GM18517 (cell line): Measurements from ENCODE around the gene C4A.
"Not testable (repeated sequence)": the region's sequence is repeated elsewhere in the genome, so short reads cannot be mapped to it uniquely, and the experiment has no call there.

ENCODE experiments used
- ATAC-seq: cut with Tn5 transposase; IDR thresholded peaks from one replicate; pipeline ENCODE4 v1.9.1; 2021; ENCODE audit warnings: mild to moderate bottlenecking, moderate library complexity; ENCODE audit not compliant: unreplicated experiment

Gene C4A

GRCh38 chr6:31978831-31979230 is 3.0 kb upstream of the C4A start:
- ATAC-seq = no peak

GRCh38 chr6:31979238-31979898 is 2.5 kb upstream of the C4A start:
- no peak for ATAC-seq

- not testable (repeated sequence) for ATAC-seq
Observed at GRCh38 chr6:31980195-31980876, 1.5 kb upstream of the C4A start.

GRCh38 chr6:31980998-31981397 is 859 bp upstream of the C4A start:
- ATAC-seq = not testable (repeated sequence)

- not testable (repeated sequence) for ATAC-seq
Observed at GRCh38 chr6:31989363-31989762, 7.5 kb downstream of the C4A start.

- ATAC-seq = not testable (repeated sequence)
Observed at GRCh38 chr6:31994421-31994820, 12.6 kb downstream of the C4A start.

GRCh38 chr6:31996385-31996784 is 14.5 kb downstream of the C4A start:
- ATAC-seq = not testable (repeated sequence)

- not testable (repeated sequence) for ATAC-seq
Observed at GRCh38 chr6:32002546-32003268, 20.9 kb downstream of the C4A start.

- ATAC-seq = not testable (repeated sequence)
Observed at GRCh38 chr6:32003301-32003700, 21.4 kb downstream of the C4A start.

GRCh38 chr6:32004393-32004792 is 22.5 kb downstream of the C4A start:
- ATAC-seq = not testable (repeated sequence)

- ATAC-seq = not testable (repeated sequence)
Observed at GRCh38 chr6:32004864-32005537, 23.1 kb downstream of the C4A start.

- ATAC-seq = not testable (repeated sequence)
Observed at GRCh38 chr6:32005538-32005880, 23.7 kb downstream of the C4A start.

GRCh38 chr6:32005991-32006529 is 24.2 kb downstream of the C4A start:
- not testable (repeated sequence) for ATAC-seq

GRCh38 chr6:32007086-32007485 is 25.2 kb downstream of the C4A start:
- not testable (repeated sequence) for ATAC-seq

GRCh38 chr6:32008037-32008436 is 26.2 kb downstream of the C4A start:
- ATAC-seq = not testable (repeated sequence)

GRCh38 chr6:32008616-32009015 is 26.8 kb downstream of the C4A start:
- ATAC-seq = not testable (repeated sequence)

GRCh38 chr6:32009537-32009936 is 27.7 kb downstream of the C4A start:
- not testable (repeated sequence) for ATAC-seq

- ATAC-seq = not testable (repeated sequence)
Observed at GRCh38 chr6:32010856-32011530, 29.1 kb downstream of the C4A start.

- ATAC-seq = not testable (repeated sequence)
Observed at GRCh38 chr6:32012941-32013617, 31.2 kb downstream of the C4A start.

- not testable (repeated sequence) for ATAC-seq
Observed at GRCh38 chr6:32013738-32014137, 31.9 kb downstream of the C4A start.
